Measurements from ENCODE around the gene TRO. TPM values are rescaled to one million over a fixed set of nuclear protein-coding genes. Genes with fewer than 3 reads are reported as not detected.

TRO gene
- 0.06 TPM for polyA plus RNA-seq

- no peaks in the 10 kb centered on the region for H3K9me3 Mint-ChIP-seq
- no peaks in the 10 kb centered on the region for H3K36me3 Mint-ChIP-seq
Measured at GRCh38 chrX:54920610-54921426, at the start of gene TRO. Gene TRO (plus strand): TSS chrX:54920824. CDS start chrX:54922247, 1,423 bp downstream.

GRCh38 chrX:54885740-54886139 lies 34.9 kb upstream of the TRO start:
- H3K9me3 Mint-ChIP-seq: peaks cover 0 to 5% (median 0%) of the 10 kb centered on the region in 3 donors
- no peaks in the 10 kb centered on the region for H3K36me3 Mint-ChIP-seq
- no peak overlapping the region for H3K27ac Mint-ChIP-seq
- peaks cover 14% of the 10 kb centered on the region for H3K27me3 Mint-ChIP-seq
- H3K4me3 Mint-ChIP-seq: no peak overlapping the region
- no peaks in the 10 kb centered on the region for H3K4me1 Mint-ChIP-seq

More at GRCh38 chrX:54920610-54921426, at the start of gene TRO:
- peak within 1 kb of the TSS in 1 of 3 donors; percentile 87 for H3K27ac Mint-ChIP-seq
- peaks cover 0 to 4% (median 2%) of the 10 kb centered on the region in 3 donors for H3K4me1 Mint-ChIP-seq
- peak within 1 kb of the TSS; percentile 22 to 95 (median 87) for H3K4me3 Mint-ChIP-seq
- no peaks in the 10 kb centered on the region for H3K27me3 Mint-ChIP-seq

- Mint-ChIP-seq H3K4me3 (no peak overlapping the region), H3K4me1 (no peaks in the 10 kb centered on the region), H3K27ac (no peak overlapping the region), H3K9me3 (peaks cover 0 to 19% (median 7%) of the 10 kb centered on the region in 3 donors), H3K36me3 (no peaks in the 10 kb centered on the region), H3K27me3 (peaks cover 9% of the 10 kb centered on the region)
Measured at GRCh38 chrX:54891573-54891972, 29.1 kb upstream of the TRO start.

GRCh38 chrX:54894159-54894558 lies 26.5 kb upstream of the TRO start:
- no peak overlapping the region for H3K27ac Mint-ChIP-seq
- H3K27me3 Mint-ChIP-seq: peaks cover 3% of the 10 kb centered on the region
- H3K36me3 Mint-ChIP-seq: no peaks in the 10 kb centered on the region
- peaks cover 0 to 22% (median 7%) of the 10 kb centered on the region in 3 donors for H3K9me3 Mint-ChIP-seq
- H3K4me3 Mint-ChIP-seq: no peak overlapping the region
- H3K4me1 Mint-ChIP-seq: no peaks in the 10 kb centered on the region

GRCh38 chrX:54909941-54910340 lies 10.7 kb upstream of the TRO start:
- no peak overlapping the region for H3K27ac Mint-ChIP-seq
- peaks cover 6 to 16% (median 6%) of the 10 kb centered on the region in 3 donors for H3K9me3 Mint-ChIP-seq
- H3K27me3 Mint-ChIP-seq: no peaks in the 10 kb centered on the region
- H3K36me3 Mint-ChIP-seq: no peaks in the 10 kb centered on the region
- H3K4me1 Mint-ChIP-seq: no peaks in the 10 kb centered on the region
- no peak overlapping the region for H3K4me3 Mint-ChIP-seq

GRCh38 chrX:54921427-54922021 lies 900 bp downstream of the TRO start:
- H3K4me3 Mint-ChIP-seq: peak overlapping the region; percentile 22 to 95 (median 87)
- no peaks in the 10 kb centered on the region for H3K27me3 Mint-ChIP-seq
- H3K27ac Mint-ChIP-seq: no peak overlapping the region
- H3K4me1 Mint-ChIP-seq: peaks cover 0 to 4% (median 2%) of the 10 kb centered on the region in 3 donors
- H3K9me3 Mint-ChIP-seq: no peaks in the 10 kb centered on the region
- H3K36me3 Mint-ChIP-seq: no peaks in the 10 kb centered on the region

GRCh38 chrX:54922547-54922946 lies 1.9 kb downstream of the TRO start:
- Mint-ChIP-seq H3K36me3 (no peaks in the 10 kb centered on the region), H3K4me1 (peaks cover 0 to 4% (median 2%) of the 10 kb centered on the region in 3 donors), H3K9me3 (no peaks in the 10 kb centered on the region), H3K27me3 (no peaks in the 10 kb centered on the region), H3K4me3 (peak overlapping the region in 2 of 4 donors; percentile 57 to 58), H3K27ac (no peak overlapping the region)

- Mint-ChIP-seq H3K27ac (no peak overlapping the region), H3K9me3 (no peaks in the 10 kb centered on the region), H3K4me1 (peaks cover 0 to 4% (median 2%) of the 10 kb centered on the region in 3 donors), H3K27me3 (no peaks in the 10 kb centered on the region), H3K36me3 (no peaks in the 10 kb centered on the region), H3K4me3 (no peak overlapping the region)
Measured at GRCh38 chrX:54923376-54923775, 2.8 kb downstream of the TRO start.

GRCh38 chrX:54926978-54927377 lies 6.4 kb downstream of the TRO start:
- Mint-ChIP-seq H3K4me3 (no peak overlapping the region), H3K9me3 (no peaks in the 10 kb centered on the region), H3K36me3 (no peaks in the 10 kb centered on the region), H3K27ac (peak overlapping the region in 1 of 3 donors; percentile 32), H3K27me3 (peaks cover 2% of the 10 kb centered on the region), H3K4me1 (peaks cover 0 to under 1% (median 0%) of the 10 kb centered on the region in 3 donors)

GRCh38 chrX:54928876-54929275 lies 8.3 kb downstream of the TRO start:
- Mint-ChIP-seq H3K27me3 (peaks cover 2% of the 10 kb centered on the region), H3K27ac (no peak overlapping the region), H3K4me3 (no peak overlapping the region), H3K9me3 (no peaks in the 10 kb centered on the region), H3K36me3 (peaks cover 1% of the 10 kb centered on the region), H3K4me1 (no peaks in the 10 kb centered on the region)

GRCh38 chrX:54930291-54931049 lies 9.8 kb downstream of the TRO start:
- H3K4me1 Mint-ChIP-seq: no peaks in the 10 kb centered on the region
- H3K4me3 Mint-ChIP-seq: no peak overlapping the region

GRCh38 chrX:54931107-54931506 lies 10.5 kb downstream of the TRO start:
- H3K27ac Mint-ChIP-seq: no peak overlapping the region
- H3K4me3 Mint-ChIP-seq: no peak overlapping the region
- H3K27me3 Mint-ChIP-seq: peaks cover 2% of the 10 kb centered on the region
- H3K36me3 Mint-ChIP-seq: peaks cover 1% of the 10 kb centered on the region
- H3K9me3 Mint-ChIP-seq: no peaks in the 10 kb centered on the region
- H3K4me1 Mint-ChIP-seq: no peaks in the 10 kb centered on the region

More at GRCh38 chrX:54930291-54931049, 9.8 kb downstream of the TRO start:
- H3K9me3 Mint-ChIP-seq: no peaks in the 10 kb centered on the region
- H3K27me3 Mint-ChIP-seq: peaks cover 2% of the 10 kb centered on the region
- H3K27ac Mint-ChIP-seq: no peak overlapping the region
- peaks cover 1% of the 10 kb centered on the region for H3K36me3 Mint-ChIP-seq

- Mint-ChIP-seq H3K4me1 (no peaks in the 10 kb centered on the region), H3K27ac (no peak overlapping the region), H3K9me3 (no peaks in the 10 kb centered on the region), H3K4me3 (no peak overlapping the region), H3K27me3 (peaks cover 2% of the 10 kb centered on the region), H3K36me3 (peaks cover 1% of the 10 kb centered on the region)
Measured at GRCh38 chrX:54933150-54933826, 12.7 kb downstream of the TRO start.

GRCh38 chrX:54934058-54934457 lies 13.4 kb downstream of the TRO start:
- Mint-ChIP-seq H3K36me3 (peaks cover 1% of the 10 kb centered on the region), H3K27ac (no peak overlapping the region), H3K9me3 (no peaks in the 10 kb centered on the region)

More at GRCh38 chrX:54934058-54934457, 13.4 kb downstream of the TRO start:
- Mint-ChIP-seq H3K27me3 (peaks cover 2% of the 10 kb centered on the region), H3K4me3 (no peak overlapping the region), H3K4me1 (no peaks in the 10 kb centered on the region)

All from IgD-negative memory B cell (primary cell).